Measurements from ENCODE around the gene EIF4G3.

- TF ChIP-seq EP300 (IDR thresholded peaks at IDR 0.05; ENCODE audit: borderline replicate concordance), result no peak
- TF ChIP-seq CREB1 (IDR thresholded peaks at IDR 0.05; ENCODE audit: low read depth), result no peak
- no peak for TF ChIP-seq TAF1 (IDR thresholded peaks at IDR 0.05; ENCODE audit: low read depth)
- TF ChIP-seq REST (IDR thresholded peaks at IDR 0.05; ENCODE audit: low read depth), result no peak
- no peak for TF ChIP-seq TEAD4 (IDR thresholded peaks at IDR 0.05)
- TF ChIP-seq RAD21 (IDR thresholded peaks at IDR 0.05; ENCODE audit: low read depth), result no peak
- no peak for TF ChIP-seq EGR1 (IDR thresholded peaks at IDR 0.05)
- TF ChIP-seq ZBTB7A (IDR thresholded peaks at IDR 0.05; ENCODE audit: low read depth), result no peak
- no peak for TF ChIP-seq USF1 (IDR thresholded peaks at IDR 0.05)
- TF ChIP-seq MAX (IDR thresholded peaks at IDR 0.05), result no peak
Measured at GRCh38 chr1:21012937-21013336, 163.8 kb downstream of the EIF4G3 start.
